ENCODE measurements around the gene ECT2L. TPM values are rescaled to one million over a fixed set of nuclear protein-coding genes. Genes with fewer than 3 reads are reported as not detected.
"Not testable (repeated sequence)": the region's sequence is repeated elsewhere in the genome, so short reads cannot be mapped to it uniquely, and the experiment has no call there.

The ECT2L gene
- total RNA-seq, 1 donor from 2014 or later: not detected

DNA sequence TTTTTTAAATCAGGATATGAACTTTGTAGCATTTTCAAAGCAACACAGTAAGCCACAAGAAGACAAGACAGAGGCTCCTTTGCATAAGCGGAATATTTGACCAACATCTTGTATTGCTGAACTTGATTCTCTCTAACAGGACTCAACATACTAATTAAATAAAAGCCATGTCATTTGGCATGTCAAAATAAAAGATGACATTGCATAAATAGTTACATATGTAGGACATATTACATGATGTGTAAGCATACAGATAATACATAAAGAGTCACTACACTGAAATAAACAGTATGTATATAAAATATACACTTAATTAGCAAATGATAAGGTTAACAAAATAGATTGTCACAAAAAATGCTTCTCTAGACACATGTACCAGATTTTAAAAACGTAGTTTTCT, 129.9 kb downstream of the ECT2L start:
- no peak overlapping the region for H3K27ac Mint-ChIP-seq (ENCODE audit: unreplicated experiment)
- H3K9me3 Mint-ChIP-seq (ENCODE audit: low read depth): no peaks in the 10 kb centered on the region
- no peak overlapping the region for H3K4me3 Mint-ChIP-seq (ENCODE audit: unreplicated experiment)
- H3K27me3 Mint-ChIP-seq (ENCODE audit: low read depth): no peaks in the 10 kb centered on the region
- DNase-seq (ENCODE audit: low spot score): no peak
- H3K36me3 Mint-ChIP-seq (ENCODE audit: low read depth): peaks cover 1% of the 10 kb centered on the region
- TF ChIP-seq, protein P1, sequence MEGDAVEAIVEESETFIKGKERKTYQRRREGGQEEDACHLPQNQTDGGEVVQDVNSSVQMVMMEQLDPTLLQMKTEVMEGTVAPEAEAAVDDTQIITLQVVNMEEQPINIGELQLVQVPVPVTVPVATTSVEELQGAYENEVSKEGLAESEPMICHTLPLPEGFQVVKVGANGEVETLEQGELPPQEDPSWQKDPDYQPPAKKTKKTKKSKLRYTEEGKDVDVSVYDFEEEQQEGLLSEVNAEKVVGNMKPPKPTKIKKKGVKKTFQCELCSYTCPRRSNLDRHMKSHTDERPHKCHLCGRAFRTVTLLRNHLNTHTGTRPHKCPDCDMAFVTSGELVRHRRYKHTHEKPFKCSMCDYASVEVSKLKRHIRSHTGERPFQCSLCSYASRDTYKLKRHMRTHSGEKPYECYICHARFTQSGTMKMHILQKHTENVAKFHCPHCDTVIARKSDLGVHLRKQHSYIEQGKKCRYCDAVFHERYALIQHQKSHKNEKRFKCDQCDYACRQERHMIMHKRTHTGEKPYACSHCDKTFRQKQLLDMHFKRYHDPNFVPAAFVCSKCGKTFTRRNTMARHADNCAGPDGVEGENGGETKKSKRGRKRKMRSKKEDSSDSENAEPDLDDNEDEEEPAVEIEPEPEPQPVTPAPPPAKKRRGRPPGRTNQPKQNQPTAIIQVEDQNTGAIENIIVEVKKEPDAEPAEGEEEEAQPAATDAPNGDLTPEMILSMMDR (IDR thresholded peaks at IDR 0.05): no peak
- no peaks in the 10 kb centered on the region for H3K4me1 Mint-ChIP-seq (ENCODE audit: low read depth)

DNA sequence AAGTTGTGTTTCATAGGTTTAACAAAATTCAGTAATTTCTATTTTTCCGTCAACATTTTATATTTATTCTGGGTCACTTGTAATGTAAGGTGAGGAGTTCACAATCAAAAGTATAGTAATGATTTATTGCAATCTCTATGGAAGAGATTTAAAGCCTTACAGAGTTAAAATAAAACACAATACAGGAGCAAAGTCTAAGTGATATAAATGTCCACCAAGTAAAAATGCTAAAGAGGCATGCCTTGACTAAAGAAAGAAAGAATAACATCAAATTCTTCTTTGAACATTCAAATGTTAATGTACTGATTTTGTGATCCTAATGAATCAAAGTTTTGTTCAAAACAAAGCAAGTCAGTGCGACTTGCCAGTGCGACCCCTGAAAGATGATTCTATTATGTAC, 130.7 kb downstream of the ECT2L start:
- Mint-ChIP-seq H3K9me3 (ENCODE audit: low read depth) (no peaks in the 10 kb centered on the region), H3K27ac (ENCODE audit: unreplicated experiment) (no peak overlapping the region)

DNA sequence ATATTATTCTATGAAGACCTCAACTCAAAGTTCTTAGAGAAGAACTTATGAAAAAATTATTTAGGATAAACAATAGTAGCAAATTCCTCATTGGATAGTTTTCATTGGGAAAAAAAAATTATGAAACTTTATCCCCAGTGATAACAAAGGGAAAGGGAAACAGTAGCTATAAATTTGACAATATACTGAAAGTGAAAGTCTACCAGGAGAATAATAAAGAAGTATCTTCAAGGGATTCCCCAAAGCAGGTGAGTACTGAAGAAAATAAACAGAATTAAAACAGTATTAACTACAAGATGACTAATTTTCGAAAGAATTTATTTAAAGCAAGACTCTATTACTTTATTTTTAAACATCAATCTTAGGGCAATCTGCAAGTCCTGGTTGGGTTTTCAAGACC, 135.8 kb downstream of the ECT2L start:
- no peaks in the 10 kb centered on the region for H3K9me3 Mint-ChIP-seq (ENCODE audit: low read depth)
- H3K4me1 Mint-ChIP-seq (ENCODE audit: low read depth): no peaks in the 10 kb centered on the region
- TF ChIP-seq, protein P1 (IDR thresholded peaks at IDR 0.05): no peak
- no peak overlapping the region for H3K27ac Mint-ChIP-seq (ENCODE audit: unreplicated experiment)
- H3K36me3 Mint-ChIP-seq (ENCODE audit: low read depth): peaks cover 6% of the 10 kb centered on the region
- H3K27me3 Mint-ChIP-seq (ENCODE audit: low read depth): no peaks in the 10 kb centered on the region
- no peak for DNase-seq (ENCODE audit: low spot score)
- H3K4me3 Mint-ChIP-seq (ENCODE audit: unreplicated experiment): no peak overlapping the region

More for the DNA sequence above, 130.7 kb downstream of the ECT2L start:
- DNase-seq (ENCODE audit: low spot score): no peak
- peaks cover 1% of the 10 kb centered on the region for H3K36me3 Mint-ChIP-seq (ENCODE audit: low read depth)
- no peak overlapping the region for H3K4me3 Mint-ChIP-seq (ENCODE audit: unreplicated experiment)
- no peaks in the 10 kb centered on the region for H3K4me1 Mint-ChIP-seq (ENCODE audit: low read depth)
- H3K27me3 Mint-ChIP-seq (ENCODE audit: low read depth): no peaks in the 10 kb centered on the region
- TF ChIP-seq, protein P1 (IDR thresholded peaks at IDR 0.05): no peak

DNA sequence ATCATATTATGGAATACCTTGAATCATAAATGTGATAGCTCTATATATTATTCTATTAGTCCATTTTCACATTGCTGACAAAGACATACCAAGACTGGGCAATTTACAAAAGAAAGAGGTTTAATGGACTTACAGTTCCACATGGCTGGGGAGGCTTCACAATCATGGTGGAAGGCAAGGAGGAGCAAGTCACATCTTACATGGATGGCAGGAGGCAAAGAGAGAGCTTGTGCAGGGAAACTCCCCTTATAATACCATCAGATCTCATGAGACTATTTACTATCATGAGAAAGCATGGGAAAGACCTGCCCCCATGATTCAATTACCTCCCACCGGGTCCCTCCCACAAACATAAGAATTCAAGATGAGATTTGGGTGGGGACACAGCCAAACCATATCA, 141.0 kb downstream of the ECT2L start:
- H3K36me3 Mint-ChIP-seq (ENCODE audit: low read depth): peaks cover 15% of the 10 kb centered on the region
- not testable (repeated sequence) for H3K27me3 Mint-ChIP-seq (ENCODE audit: low read depth); DNase-seq (ENCODE audit: low spot score); H3K27ac Mint-ChIP-seq (ENCODE audit: unreplicated experiment); H3K9me3 Mint-ChIP-seq (ENCODE audit: low read depth); H3K4me3 Mint-ChIP-seq (ENCODE audit: unreplicated experiment); H3K4me1 Mint-ChIP-seq (ENCODE audit: low read depth)

DNA sequence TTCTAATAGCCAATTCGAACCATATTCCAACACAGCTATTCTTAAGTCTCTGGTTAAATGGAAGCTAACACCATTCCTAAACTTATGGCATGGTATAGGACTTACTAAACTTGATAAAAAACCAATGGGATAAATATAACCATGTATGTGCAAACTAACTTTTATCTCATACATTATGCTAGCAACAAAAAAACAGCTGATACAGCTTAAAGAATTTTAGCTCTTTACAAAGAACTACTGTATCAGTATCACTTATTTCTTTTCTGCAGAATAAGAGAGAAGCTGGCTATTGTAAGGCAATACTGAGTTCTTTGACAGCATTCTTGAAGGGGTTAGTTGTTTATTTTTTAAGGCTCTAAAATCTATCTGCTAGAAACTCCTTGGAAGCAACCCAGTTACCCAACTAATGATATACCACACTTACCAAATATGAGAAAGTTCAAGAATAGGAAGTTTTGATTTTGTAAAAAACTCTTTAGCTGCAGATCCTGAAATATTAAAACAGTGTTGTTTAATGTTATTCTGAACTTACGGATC, 147.3 kb downstream of the ECT2L start:
- Mint-ChIP-seq H3K36me3 (ENCODE audit: low read depth) (peaks cover 6% of the 10 kb centered on the region), H3K4me1 (ENCODE audit: low read depth) (peaks cover 25% of the 10 kb centered on the region), H3K9me3 (ENCODE audit: low read depth) (no peaks in the 10 kb centered on the region), H3K4me3 (ENCODE audit: unreplicated experiment) (no peak overlapping the region), H3K27ac (ENCODE audit: unreplicated experiment) (no peak overlapping the region), H3K27me3 (ENCODE audit: low read depth) (no peaks in the 10 kb centered on the region)
- DNase-seq (ENCODE audit: low spot score): no peak
- TF ChIP-seq, protein P1 (IDR thresholded peaks at IDR 0.05): no peak

DNA sequence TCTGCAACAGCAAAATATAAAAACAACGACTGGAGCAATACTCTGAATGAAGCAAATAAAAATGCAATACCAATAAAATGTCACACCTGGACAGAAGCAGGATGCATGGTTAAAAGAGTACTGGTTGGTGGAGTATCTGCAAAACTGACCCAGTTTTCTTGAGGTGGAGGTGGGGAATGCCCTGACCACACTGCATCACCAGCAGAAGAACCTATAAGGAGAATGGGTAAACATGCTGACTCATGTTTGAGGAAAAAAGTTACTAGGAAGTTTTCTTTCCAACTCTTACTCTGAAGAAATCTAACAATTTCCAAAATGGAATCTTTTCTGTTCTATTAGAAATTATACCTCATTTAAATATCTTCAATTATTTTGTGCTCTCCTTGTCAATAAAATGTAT, 148.5 kb downstream of the ECT2L start:
- Mint-ChIP-seq H3K27me3 (ENCODE audit: low read depth) (no peaks in the 10 kb centered on the region), H3K27ac (ENCODE audit: unreplicated experiment) (no peak overlapping the region), H3K4me3 (ENCODE audit: unreplicated experiment) (no peak overlapping the region), H3K9me3 (ENCODE audit: low read depth) (no peaks in the 10 kb centered on the region), H3K36me3 (ENCODE audit: low read depth) (peaks cover 4% of the 10 kb centered on the region), H3K4me1 (ENCODE audit: low read depth) (peaks cover 29% of the 10 kb centered on the region)
- TF ChIP-seq, protein P1 (IDR thresholded peaks at IDR 0.05): no peak
- no peak for DNase-seq (ENCODE audit: low spot score)
